OCI-LY7 (cell line): Measurements from ENCODE around the gene SHMT1.

ENCODE experiments used
- EZH2phosphoT487 ChIP-seq: fragments of 200-600 bp; sonication (generic); IDR thresholded peaks from 2 replicates; pipeline ENCODE4 v1.6.1; 2018; ENCODE audit warnings: low read depth, borderline replicate concordance, mild to moderate bottlenecking, mixed run types, antibody characterized with exemption, low read length, moderate library complexity, mixed read lengths
- TF ChIP-seq, protein P1 (sequence below): fragments of 200-600 bp; sonication (generic); conservative IDR thresholded peaks from 2 replicates; pipeline ENCODE4 v1.5.1; 2014; ENCODE audit warnings: mild to moderate bottlenecking, antibody characterized with exemption, low read length, moderate library complexity, mixed read lengths

DNA sequence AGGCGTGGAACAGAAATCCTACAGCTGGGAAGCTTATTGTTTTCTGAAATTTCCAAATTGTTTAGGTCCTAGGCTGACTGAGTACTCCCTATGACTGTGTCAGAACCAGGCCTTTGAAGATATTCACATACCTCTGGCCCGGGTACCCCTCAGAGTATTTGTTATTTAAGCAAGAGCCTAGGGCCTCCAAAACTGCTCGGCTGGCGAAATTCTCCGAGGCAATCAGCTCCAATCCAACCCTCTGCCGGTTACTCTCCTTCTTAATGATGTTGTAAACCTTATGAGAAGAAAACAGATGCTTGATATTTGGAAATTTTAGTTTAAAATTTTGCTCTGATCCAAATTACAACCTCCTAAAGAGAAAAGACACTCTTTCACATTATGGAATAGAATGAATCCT is 9.8 kb downstream of the SHMT1 start:
- TF ChIP-seq, protein P1, sequence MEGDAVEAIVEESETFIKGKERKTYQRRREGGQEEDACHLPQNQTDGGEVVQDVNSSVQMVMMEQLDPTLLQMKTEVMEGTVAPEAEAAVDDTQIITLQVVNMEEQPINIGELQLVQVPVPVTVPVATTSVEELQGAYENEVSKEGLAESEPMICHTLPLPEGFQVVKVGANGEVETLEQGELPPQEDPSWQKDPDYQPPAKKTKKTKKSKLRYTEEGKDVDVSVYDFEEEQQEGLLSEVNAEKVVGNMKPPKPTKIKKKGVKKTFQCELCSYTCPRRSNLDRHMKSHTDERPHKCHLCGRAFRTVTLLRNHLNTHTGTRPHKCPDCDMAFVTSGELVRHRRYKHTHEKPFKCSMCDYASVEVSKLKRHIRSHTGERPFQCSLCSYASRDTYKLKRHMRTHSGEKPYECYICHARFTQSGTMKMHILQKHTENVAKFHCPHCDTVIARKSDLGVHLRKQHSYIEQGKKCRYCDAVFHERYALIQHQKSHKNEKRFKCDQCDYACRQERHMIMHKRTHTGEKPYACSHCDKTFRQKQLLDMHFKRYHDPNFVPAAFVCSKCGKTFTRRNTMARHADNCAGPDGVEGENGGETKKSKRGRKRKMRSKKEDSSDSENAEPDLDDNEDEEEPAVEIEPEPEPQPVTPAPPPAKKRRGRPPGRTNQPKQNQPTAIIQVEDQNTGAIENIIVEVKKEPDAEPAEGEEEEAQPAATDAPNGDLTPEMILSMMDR: no peak
- TF ChIP-seq EZH2phosphoT487: no peak
